GM19238 (cell line): ENCODE data around the gene PRKN.

Experiments
- DNase-seq: peaks from one replicate; pipeline ENCODE4 v3.0.0; 2011; ENCODE audit warnings: low spot score; ENCODE audit not compliant: insufficient read length

Gene PRKN

GRCh38 chr6:161401587-161402309 is 1325.8 kb downstream of the PRKN start:
- DNase-seq: no peak

- no peak for DNase-seq
Measured at GRCh38 chr6:161400671-161401070, 1326.9 kb downstream of the PRKN start.

- DNase-seq: no peak
Measured at GRCh38 chr6:161396539-161396938, 1331.0 kb downstream of the PRKN start.

- DNase-seq: no peak
Measured at GRCh38 chr6:161395716-161396231, 1331.8 kb downstream of the PRKN start.

- no peak for DNase-seq
Measured at GRCh38 chr6:161394437-161394836, 1333.1 kb downstream of the PRKN start.

- DNase-seq: peak; percentile 52
Measured at GRCh38 chr6:161393839-161394364, 1333.7 kb downstream of the PRKN start.

- no peak for DNase-seq
Measured at GRCh38 chr6:161393292-161393691, 1334.3 kb downstream of the PRKN start.

GRCh38 chr6:161389756-161390155 is 1337.8 kb downstream of the PRKN start:
- DNase-seq: no peak

GRCh38 chr6:161383951-161384350 is 1343.6 kb downstream of the PRKN start:
- DNase-seq: no peak

GRCh38 chr6:161379834-161380582 is 1347.6 kb downstream of the PRKN start:
- DNase-seq: no peak

- DNase-seq: no peak
Measured at GRCh38 chr6:161378115-161378514, 1349.5 kb downstream of the PRKN start.

GRCh38 chr6:161377116-161377515 is 1350.5 kb downstream of the PRKN start:
- DNase-seq: no peak

GRCh38 chr6:161376367-161376766 is 1351.2 kb downstream of the PRKN start:
- no peak for DNase-seq

GRCh38 chr6:161374971-161375873 is 1352.3 kb downstream of the PRKN start:
- DNase-seq: no peak

- peak; percentile 34 for DNase-seq
Measured at GRCh38 chr6:161373905-161374451, 1353.6 kb downstream of the PRKN start.

GRCh38 chr6:161372422-161372793 is 1355.2 kb downstream of the PRKN start:
- DNase-seq: no peak

GRCh38 chr6:161370880-161371279 is 1356.7 kb downstream of the PRKN start:
- peak; percentile 62 for DNase-seq

- DNase-seq: no peak
Measured at GRCh38 chr6:161369339-161369738, 1358.2 kb downstream of the PRKN start.

GRCh38 chr6:161368514-161368913 is 1359.1 kb downstream of the PRKN start:
- no peak for DNase-seq

GRCh38 chr6:161367472-161367871 is 1360.1 kb downstream of the PRKN start:
- DNase-seq: no peak

- DNase-seq: no peak
Measured at GRCh38 chr6:161366301-161366923, 1361.2 kb downstream of the PRKN start.
